PC-3 (cell line): ENCODE data around the gene EPHB2. TPM values are rescaled to one million over a fixed set of nuclear protein-coding genes. Genes with fewer than 3 reads are reported as not detected.

ENCODE experiments used
- ATAC-seq: fragments of 200-7000 bp; cut with Tn5 transposase; 2 replicates; pipeline ENCODE4 v1.9.1; 2020; ENCODE audit warnings: mild to moderate bottlenecking, moderate library complexity
- BruUV-seq: library from RNA; stranded (reverse); fragments of 400-500 nt; replicated peaks from 2 replicates; lab custom pipeline; 2021; lab: Mats Ljungman, UMichigan
- CTCF ChIA-PET: fragments of 300-600 bp; sonication (Branson Sonifier 250); formaldehyde crosslinking; loops from one replicate; lab custom pipeline; 2022; ENCODE audit warnings: antibody characterized with exemption; lab: Charles Lee
- POLR2A ChIA-PET: fragments of 300-600 bp; sonication (Branson Sonifier 250); formaldehyde crosslinking; loops from one replicate; lab custom pipeline; 2022; ENCODE audit warnings: antibody characterized with exemption; ENCODE audit not compliant: unreplicated experiment; lab: Charles Lee
- DNase-seq: peaks from one replicate; pipeline ENCODE4 v3.0.0-alpha.2; 2015
- H2AFZ ChIP-seq: fragments of 300-600 bp; sonication (generic); 2 replicates; pipeline ENCODE4 v1.6.0; 2016; ENCODE audit warnings: antibody characterized with exemption, low read length
- H3F3A ChIP-seq: fragments of 300-600 bp; sonication (generic); one replicate; pipeline ENCODE4 v1.6.0; 2017; ENCODE audit warnings: antibody characterized with exemption, low read length, control low read depth, mild to moderate bottlenecking; ENCODE audit not compliant: unreplicated experiment
- H3K27ac ChIP-seq: fragments of 300-600 bp; sonication (generic); 2 replicates; pipeline ENCODE4 v1.5.1; 2016; ENCODE audit warnings: mild to moderate bottlenecking, low read length
- H3K27me3 ChIP-seq: fragments of 300-600 bp; sonication (generic); 2 replicates; pipeline ENCODE4 v1.6.1; 2016; ENCODE audit warnings: low read length, mixed read lengths
- H3K36me3 ChIP-seq: fragments of 300-600 bp; sonication (generic); 2 replicates; pipeline ENCODE4 v1.6.1; 2016; ENCODE audit warnings: low read depth, mixed run types, low read length, mixed read lengths
- H3K4me1 ChIP-seq: fragments of 300-600 bp; sonication (generic); 2 replicates; pipeline ENCODE4 v1.5.1; 2016; ENCODE audit warnings: low read length; ENCODE audit not compliant: insufficient read depth
- H3K4me2 ChIP-seq: fragments of 300-600 bp; sonication (generic); 2 replicates; pipeline ENCODE4 v1.6.0; 2016; ENCODE audit warnings: low read length
- H3K4me3 ChIP-seq: fragments of 300-600 bp; sonication (generic); 2 replicates; pipeline ENCODE4 v1.5.1; 2016; ENCODE audit warnings: mild to moderate bottlenecking, low read length, mixed read lengths
- H3K79me2 ChIP-seq: fragments of 300-600 bp; sonication (generic); 2 replicates; pipeline ENCODE4 v1.6.1; 2017; ENCODE audit warnings: low read length, mixed read lengths
- H3K9ac ChIP-seq: fragments of 300-600 bp; sonication (generic); 2 replicates; pipeline ENCODE4 v1.6.0; 2016; ENCODE audit warnings: mild to moderate bottlenecking, low read length
- H3K9me2 ChIP-seq: fragments of 300-600 bp; sonication (generic); replicated peaks from 2 replicates; pipeline ENCODE4 v1.6.1; 2016; ENCODE audit warnings: mixed run types, low read length, mixed read lengths
- H3K9me3 ChIP-seq: fragments of 300-600 bp; sonication (generic); 2 replicates; pipeline ENCODE4 v1.6.1; 2016; ENCODE audit warnings: low read length, mixed read lengths
- H4K20me1 ChIP-seq: fragments of 300-600 bp; sonication (generic); 2 replicates; pipeline ENCODE4 v1.6.1; 2016; ENCODE audit warnings: low read length, mixed read lengths
- EZH2 ChIP-seq: fragments of 300-600 bp; sonication (generic); IDR thresholded peaks from one replicate; pipeline ENCODE4 v1.6.1; 2017; ENCODE audit warnings: antibody characterized with exemption, mild to moderate bottlenecking, low read length; ENCODE audit not compliant: unreplicated experiment
- EZH2phosphoT487 ChIP-seq: fragments of 300-600 bp; sonication (generic); IDR thresholded peaks from 2 replicates; pipeline ENCODE4 v1.6.1; 2018; ENCODE audit warnings: mild to moderate bottlenecking, antibody characterized with exemption, low read length, borderline replicate concordance
- intact Hi-C: fragments of 100-400 bp; cut with micrococcal nuclease; formaldehyde crosslinking; loops from 2 replicates; pipeline ENCODE4 v1.9.0; 2023
- total RNA-seq: library from RNA; depleted of rRNA; stranded (reverse); fragments of >200 nt; gene quantifications from 2 replicates; pipeline ENCODE4 v1.2.3, GENCODE V29; 2014
- TF ChIP-seq, protein P1 (sequence below): fragments of 300-600 bp; sonication (generic); conservative IDR thresholded peaks from 2 replicates; pipeline ENCODE4 v1.5.1; 2017; ENCODE audit warnings: antibody characterized with exemption, low read depth, mild to moderate bottlenecking, low read length

EPHB2 gene
- total RNA-seq, 1 experiment from 2014 or later: 23.2 TPM

DNA sequence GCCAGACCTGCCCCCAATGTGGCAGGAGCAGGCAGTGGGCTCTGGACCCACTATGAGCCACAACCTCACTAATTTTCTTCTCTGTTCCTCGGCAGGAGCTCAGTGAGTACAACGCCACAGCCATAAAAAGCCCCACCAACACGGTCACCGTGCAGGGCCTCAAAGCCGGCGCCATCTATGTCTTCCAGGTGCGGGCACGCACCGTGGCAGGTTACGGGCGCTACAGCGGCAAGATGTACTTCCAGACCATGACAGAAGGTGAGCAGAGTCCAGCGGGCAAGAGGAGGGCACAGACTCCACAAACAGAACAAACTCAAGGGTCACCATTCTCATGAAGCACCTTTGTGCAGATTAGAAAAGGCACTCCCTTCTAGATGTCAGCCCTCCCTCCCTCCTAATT, 182.2 kb downstream of the EPHB2 start:
- ChIA-PET POLR2A (no interaction called here), CTCF (no interaction called here)
- no peak for ATAC-seq
- BruUV-seq: no TSS peak
- Histone ChIP-seq H3F3A (no peaks in the 10 kb centered on the region), H3K4me1 (peaks cover 11% of the 10 kb centered on the region), H3K9ac (no peak overlapping the region), H4K20me1 (no peaks in the 10 kb centered on the region), H3K79me2 (no peaks in the 10 kb centered on the region), H3K27me3 (no peaks in the 10 kb centered on the region), H3K4me3 (no peak overlapping the region), H2AFZ (no peak overlapping the region), H3K9me3 (no peaks in the 10 kb centered on the region), H3K4me2 (no peak overlapping the region), H3K27ac (no peak overlapping the region), H3K36me3 (peaks cover 3% of the 10 kb centered on the region; the same call in 1 of the 2 replicates), H3K9me2 (no peaks in the 10 kb centered on the region)
- intact Hi-C loops: no loop called here
- DNase-seq: no peak
- TF ChIP-seq, protein P1, sequence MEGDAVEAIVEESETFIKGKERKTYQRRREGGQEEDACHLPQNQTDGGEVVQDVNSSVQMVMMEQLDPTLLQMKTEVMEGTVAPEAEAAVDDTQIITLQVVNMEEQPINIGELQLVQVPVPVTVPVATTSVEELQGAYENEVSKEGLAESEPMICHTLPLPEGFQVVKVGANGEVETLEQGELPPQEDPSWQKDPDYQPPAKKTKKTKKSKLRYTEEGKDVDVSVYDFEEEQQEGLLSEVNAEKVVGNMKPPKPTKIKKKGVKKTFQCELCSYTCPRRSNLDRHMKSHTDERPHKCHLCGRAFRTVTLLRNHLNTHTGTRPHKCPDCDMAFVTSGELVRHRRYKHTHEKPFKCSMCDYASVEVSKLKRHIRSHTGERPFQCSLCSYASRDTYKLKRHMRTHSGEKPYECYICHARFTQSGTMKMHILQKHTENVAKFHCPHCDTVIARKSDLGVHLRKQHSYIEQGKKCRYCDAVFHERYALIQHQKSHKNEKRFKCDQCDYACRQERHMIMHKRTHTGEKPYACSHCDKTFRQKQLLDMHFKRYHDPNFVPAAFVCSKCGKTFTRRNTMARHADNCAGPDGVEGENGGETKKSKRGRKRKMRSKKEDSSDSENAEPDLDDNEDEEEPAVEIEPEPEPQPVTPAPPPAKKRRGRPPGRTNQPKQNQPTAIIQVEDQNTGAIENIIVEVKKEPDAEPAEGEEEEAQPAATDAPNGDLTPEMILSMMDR: no peak
- TF ChIP-seq EZH2: no peak
- no peak for TF ChIP-seq EZH2phosphoT487

DNA sequence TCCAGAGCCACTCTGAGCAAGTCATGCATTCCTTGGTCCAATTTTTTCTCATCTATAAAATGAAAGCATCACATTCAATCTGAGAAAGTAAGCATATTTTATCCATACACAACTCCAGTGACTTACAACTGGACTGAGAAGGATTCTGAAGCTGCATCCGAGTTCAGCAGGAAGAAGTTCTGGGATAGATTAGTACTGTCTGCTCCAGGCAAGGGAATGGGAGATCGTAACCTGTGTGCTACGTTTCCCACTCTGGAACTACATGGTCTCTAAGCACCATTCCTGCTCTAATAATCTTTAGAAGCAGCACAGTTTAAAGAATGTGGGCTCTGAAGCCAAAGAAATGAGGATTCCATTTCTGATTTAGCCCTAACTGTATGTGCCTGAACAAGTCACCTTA, 182.7 kb downstream of the EPHB2 start:
- ATAC-seq (no peak), DNase-seq (no peak)
- H3K4me1 ChIP-seq: peaks cover 11% of the 10 kb centered on the region
- no peaks in the 10 kb centered on the region for H3K9me3 ChIP-seq
- BruUV-seq: no TSS peak
- no peaks in the 10 kb centered on the region for H3K79me2 ChIP-seq
- ChIA-PET POLR2A (no interaction called here), CTCF (no interaction called here)
- no peaks in the 10 kb centered on the region for H3K27me3 ChIP-seq
- H2AFZ ChIP-seq: no peak overlapping the region
- no peaks in the 10 kb centered on the region for H3F3A ChIP-seq
- no peaks in the 10 kb centered on the region for H4K20me1 ChIP-seq
- intact Hi-C loops: no loop called here
- TF ChIP-seq, protein P1: no peak
- TF ChIP-seq EZH2phosphoT487 (no peak), EZH2 (no peak)
- no peak overlapping the region for H3K4me2 ChIP-seq
- H3K36me3 ChIP-seq: peaks cover 3% of the 10 kb centered on the region; the same call in 1 of the 2 replicates
- H3K9ac ChIP-seq: no peak overlapping the region
- no peaks in the 10 kb centered on the region for H3K9me2 ChIP-seq
- H3K4me3 ChIP-seq: no peak overlapping the region
- H3K27ac ChIP-seq: no peak overlapping the region

DNA sequence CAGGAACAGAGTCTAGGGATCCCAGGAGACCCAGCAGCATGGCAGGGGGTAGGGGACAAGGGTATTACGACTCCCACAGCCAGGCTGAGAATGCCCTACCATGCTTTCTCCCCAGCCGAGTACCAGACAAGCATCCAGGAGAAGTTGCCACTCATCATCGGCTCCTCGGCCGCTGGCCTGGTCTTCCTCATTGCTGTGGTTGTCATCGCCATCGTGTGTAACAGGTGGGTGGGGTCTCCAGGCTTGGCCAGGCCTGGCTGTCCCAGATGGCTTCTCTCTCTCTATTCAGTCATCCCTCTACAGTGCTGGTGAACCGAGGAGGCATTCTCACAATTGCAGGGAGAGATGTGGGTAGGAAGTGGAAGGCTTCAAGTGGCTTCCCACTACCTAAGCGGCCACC, 184.7 kb downstream of the EPHB2 start:
- H3K4me2 ChIP-seq: no peak overlapping the region
- intact Hi-C loops: no loop called here
- ChIA-PET POLR2A (no interaction called here), CTCF (no interaction called here)
- peaks cover 4% of the 10 kb centered on the region for H3K4me1 ChIP-seq
- H3K9me3 ChIP-seq: no peaks in the 10 kb centered on the region
- no peaks in the 10 kb centered on the region for H3K79me2 ChIP-seq
- no peak overlapping the region for H2AFZ ChIP-seq
- peaks cover 3% of the 10 kb centered on the region; the same call in 1 of the 2 replicates for H3K36me3 ChIP-seq
- TF ChIP-seq EZH2phosphoT487 (no peak), EZH2 (no peak)
- TF ChIP-seq, protein P1: no peak
- no peak overlapping the region for H3K27ac ChIP-seq
- H3K27me3 ChIP-seq: no peaks in the 10 kb centered on the region
- H4K20me1 ChIP-seq: no peaks in the 10 kb centered on the region
- BruUV-seq: no TSS peak
- no peak for ATAC-seq
- H3K9ac ChIP-seq: no peak overlapping the region
- no peaks in the 10 kb centered on the region for H3F3A ChIP-seq
- H3K4me3 ChIP-seq: no peak overlapping the region
- no peaks in the 10 kb centered on the region for H3K9me2 ChIP-seq
- DNase-seq: no peak
